Activated T-cell treated with anti-CD3 and anti-CD28 coated beads, Interleukin-2, amount 50 U/mL, for 48 hours (primary cell): Measurements from ENCODE around the gene LAMA2.

Experiments
- DNase-seq, 2 experiments: peaks; one replicate each; pipeline ENCODE4 v3.0.0-alpha.2; 2020

The LAMA2 gene

GRCh38 chr6:129501740-129502660, 619.1 kb downstream of the LAMA2 start:
- no peak for DNase-seq

GRCh38 chr6:129504456-129504855, 621.5 kb downstream of the LAMA2 start:
- no peak for DNase-seq

- no peak for DNase-seq
Measured at GRCh38 chr6:129507059-129507807, 624.3 kb downstream of the LAMA2 start.

GRCh38 chr6:129507846-129508245, 624.9 kb downstream of the LAMA2 start:
- no peak for DNase-seq

GRCh38 chr6:129508477-129509145, 625.7 kb downstream of the LAMA2 start:
- DNase-seq = no peak

- DNase-seq = no peak
Measured at GRCh38 chr6:129510950-129511349, 628.0 kb downstream of the LAMA2 start.

- no peak for DNase-seq
Measured at GRCh38 chr6:129513471-129513870, 630.5 kb downstream of the LAMA2 start.

GRCh38 chr6:129515004-129515403, 632.1 kb downstream of the LAMA2 start:
- DNase-seq = no peak

DNA sequence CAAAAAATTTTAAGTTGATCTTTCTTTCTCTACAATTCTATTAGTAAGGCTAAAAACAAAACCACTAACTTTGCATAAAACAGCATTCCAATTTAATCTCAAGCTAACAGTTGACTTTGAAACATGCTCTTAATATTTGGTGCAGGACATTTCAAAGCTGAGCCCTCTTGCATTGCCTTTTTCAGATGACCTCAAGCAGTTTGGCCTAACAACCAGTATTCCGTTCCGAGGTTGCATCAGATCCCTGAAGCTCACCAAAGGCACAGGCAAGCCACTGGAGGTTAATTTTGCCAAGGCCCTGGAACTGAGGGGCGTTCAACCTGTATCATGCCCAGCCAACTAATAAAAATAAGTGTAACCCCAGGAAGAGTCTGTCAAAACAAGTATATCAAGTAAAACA, 633.1 kb downstream of the LAMA2 start:
- DNase-seq = no peak

- DNase-seq = no peak
Measured at GRCh38 chr6:129516787-129517186, 633.8 kb downstream of the LAMA2 start.

GRCh38 chr6:129517288-129517687, 634.4 kb downstream of the LAMA2 start:
- DNase-seq = no peak

DNA sequence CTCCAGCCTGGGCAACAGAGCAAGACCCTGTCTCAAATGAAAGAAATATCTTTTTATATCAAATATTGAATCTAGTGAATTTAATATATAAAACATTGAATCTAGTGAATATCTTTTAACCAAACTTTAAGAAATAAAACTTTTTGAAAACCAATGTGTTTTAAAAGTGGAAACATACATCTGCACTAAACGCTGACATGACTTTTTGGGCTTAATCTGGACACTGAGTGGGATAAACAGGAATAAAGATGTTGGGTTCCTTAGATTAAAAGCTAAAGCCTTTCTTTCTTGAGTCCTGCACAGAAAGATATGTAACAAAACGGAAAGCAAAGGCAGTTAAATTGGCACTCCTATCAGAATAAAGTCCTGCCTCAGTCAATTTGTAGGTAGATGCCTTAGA, 636.8 kb downstream of the LAMA2 start:
- DNase-seq = no peak

GRCh38 chr6:129521946-129522345, 639.0 kb downstream of the LAMA2 start:
- DNase-seq = no peak

DNA sequence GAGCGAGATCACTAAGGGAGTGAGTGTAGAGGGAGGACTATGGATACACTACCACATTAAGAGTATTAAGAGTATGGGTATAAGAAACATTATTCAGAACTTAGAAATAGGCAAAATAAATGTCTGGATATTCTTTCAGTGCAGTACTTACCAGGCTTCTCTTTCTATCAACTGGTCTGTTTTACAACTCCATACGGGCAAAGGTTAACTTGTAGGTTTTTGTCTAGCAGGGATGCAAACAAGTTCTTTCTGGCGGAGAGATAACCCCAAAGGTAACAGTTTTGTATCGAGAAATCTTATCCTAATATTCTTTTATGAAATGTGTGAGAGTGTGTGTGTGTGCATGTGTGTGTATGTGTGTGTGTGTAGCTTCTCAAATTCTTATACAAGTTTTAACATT, 640.9 kb downstream of the LAMA2 start:
- no peak for DNase-seq

DNA sequence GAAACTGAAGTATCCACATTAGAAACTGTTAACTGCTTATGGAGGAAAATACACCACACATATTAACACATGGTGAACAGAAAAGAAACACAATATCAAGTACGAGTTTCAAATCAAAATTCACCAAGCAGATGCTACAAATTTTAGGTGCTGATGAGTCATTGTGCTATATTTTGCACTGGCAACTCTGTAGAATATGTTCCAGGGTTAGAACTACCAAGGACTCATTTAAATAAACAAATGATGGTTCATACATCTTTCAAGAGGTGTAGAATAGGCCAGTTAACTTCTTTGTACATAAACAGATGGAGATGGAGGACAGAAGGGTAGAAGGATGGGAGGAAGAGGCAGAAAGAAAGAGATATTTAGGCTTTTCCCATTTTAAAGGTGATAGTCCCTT, 642.1 kb downstream of the LAMA2 start:
- no peak for DNase-seq

GRCh38 chr6:129534926-129535325, 652.0 kb downstream of the LAMA2 start:
- DNase-seq = no peak

DNA sequence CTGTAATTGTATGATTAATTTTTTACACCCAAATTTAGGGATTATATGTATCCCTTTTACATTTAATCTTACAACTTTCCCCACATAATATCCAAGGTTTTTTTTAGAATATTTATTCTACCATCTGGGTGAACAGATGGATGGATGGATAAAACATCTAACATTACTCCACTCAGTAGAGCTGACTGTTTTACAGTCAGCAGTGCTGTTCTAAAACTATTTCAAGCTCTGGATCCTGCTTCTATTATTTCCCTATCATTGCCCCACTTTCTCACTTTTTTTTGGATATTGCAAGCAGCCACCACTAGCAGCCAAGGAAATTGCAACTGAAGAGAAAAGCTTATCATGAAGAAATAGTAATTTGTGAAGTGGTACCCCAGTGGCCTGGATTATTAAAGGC, 653.3 kb downstream of the LAMA2 start:
- DNase-seq = no peak

- DNase-seq = no peak
Measured at GRCh38 chr6:129539032-129539431, 656.1 kb downstream of the LAMA2 start.

DNA sequence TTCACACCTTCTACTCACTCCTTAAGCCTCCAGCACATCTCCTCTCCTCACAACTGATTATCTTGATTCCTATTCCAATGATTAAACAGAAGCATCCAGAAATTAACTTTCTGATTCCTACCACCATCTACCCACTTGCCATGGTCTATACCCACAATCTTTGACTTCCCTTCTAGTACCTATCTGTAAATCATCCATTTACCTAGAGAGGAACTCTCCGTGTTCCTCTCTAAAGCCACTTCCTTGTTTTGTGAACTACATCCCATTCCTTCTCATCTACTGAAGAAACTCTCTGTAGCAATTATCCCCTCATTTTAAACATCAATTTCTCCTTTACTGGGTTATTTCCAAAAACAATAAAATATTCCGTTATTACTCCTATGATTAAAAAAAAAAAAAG, 659.8 kb downstream of the LAMA2 start:
- DNase-seq = no peak

- no peak for DNase-seq
Measured at GRCh38 chr6:129543981-129544380, 661.0 kb downstream of the LAMA2 start.

GRCh38 chr6:129544892-129545612, 662.1 kb downstream of the LAMA2 start:
- DNase-seq = no peak

DNA sequence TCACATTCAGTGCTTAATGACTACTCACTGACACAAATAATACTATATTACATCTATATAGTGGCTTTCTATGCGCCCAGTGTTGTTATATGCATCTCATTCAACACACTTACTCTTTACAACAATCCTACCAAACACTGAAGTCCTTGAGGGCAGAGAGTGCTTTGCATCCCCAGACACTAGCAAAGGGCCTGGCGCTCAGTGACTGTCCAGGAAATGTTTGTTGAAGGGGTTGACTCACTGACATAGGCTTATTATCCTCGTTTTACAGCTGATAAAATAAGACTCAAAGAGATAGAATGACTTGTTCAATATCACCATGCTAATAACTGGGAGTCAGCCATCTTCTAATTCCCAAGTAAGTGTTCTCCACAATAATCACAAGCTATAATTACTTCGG, 663.8 kb downstream of the LAMA2 start:
- DNase-seq = no peak

GRCh38 chr6:129551486-129551885, 668.5 kb downstream of the LAMA2 start:
- DNase-seq = no peak
